ENCODE data around the gene TMSB15C.
"Not testable (repeated sequence)": the region's sequence is repeated elsewhere in the genome, so short reads cannot be mapped to it uniquely, and the experiment has no call there.

TMSB15C gene

DNA sequence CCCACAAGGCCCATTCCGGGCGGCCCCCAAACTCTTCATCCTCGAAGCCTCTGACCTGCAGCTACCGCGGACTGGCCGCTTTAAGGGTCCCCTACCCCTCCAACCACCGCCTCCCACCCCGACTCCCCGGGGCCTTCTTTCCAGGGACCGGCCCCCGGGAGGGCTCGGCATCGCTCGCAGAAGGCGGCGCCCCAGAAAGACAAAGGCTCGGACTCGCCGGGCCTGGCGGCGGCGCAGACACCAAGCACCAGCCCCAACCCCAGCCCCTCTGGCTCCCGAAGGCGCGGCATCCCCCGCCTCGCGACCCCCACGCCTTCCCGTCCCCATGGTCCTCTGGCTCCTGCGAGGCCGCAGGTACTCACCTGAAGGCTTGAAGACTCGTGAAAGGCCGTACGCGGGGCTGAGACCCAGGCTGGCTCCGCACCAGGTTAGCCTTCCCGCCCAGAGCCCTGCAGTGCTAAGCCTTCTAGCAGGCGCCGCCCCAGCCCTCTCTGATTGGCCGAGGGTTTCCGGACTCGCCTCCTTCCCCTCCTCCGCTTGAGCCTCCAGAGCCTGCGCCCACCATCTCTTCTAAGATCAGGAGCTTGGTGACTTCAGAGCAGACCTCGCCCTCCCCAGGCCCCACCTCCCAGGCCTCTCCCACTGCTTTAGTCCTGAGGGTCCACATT, at the start of gene TMSB15C:
TMSB15C (minus strand) TSS at position 459 of the 668 bp plus-strand sequence.
- CTCF ChIA-PET; POLR2A ChIA-PET; H3K4me3 ChIP-seq (ENCODE audit: low read depth, low read length); DNase-seq (ENCODE audit: low read depth, low spot score): not testable (repeated sequence)

DNA sequence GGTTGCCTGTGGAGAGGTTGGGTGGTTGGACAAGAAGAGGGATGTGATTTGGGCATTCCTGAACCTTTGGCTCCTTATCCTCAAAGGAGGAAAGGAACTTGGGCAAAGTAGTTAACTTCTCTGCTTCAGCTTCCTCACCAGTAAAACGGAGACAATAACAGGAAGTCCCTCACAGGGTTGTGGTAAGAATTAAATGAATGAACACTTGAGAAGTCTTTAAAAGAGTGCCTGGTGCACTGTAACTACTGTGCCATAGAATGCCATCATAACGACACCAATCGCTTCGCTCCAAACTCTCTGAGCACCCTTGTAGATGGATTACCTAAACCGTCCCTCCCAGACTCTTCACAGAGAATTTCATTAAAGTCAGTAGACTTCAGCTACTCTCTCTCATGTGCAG, 46.8 kb upstream of the TMSB15C start:
- ChIA-PET CTCF (interaction anchor here (1.2 kb wide), 1 partner anchor 14 kb away, joined by 6 read pairs; no protein-coding TSS in a partner anchor), POLR2A (no interaction called here)
- TF ChIP-seq, protein P1, sequence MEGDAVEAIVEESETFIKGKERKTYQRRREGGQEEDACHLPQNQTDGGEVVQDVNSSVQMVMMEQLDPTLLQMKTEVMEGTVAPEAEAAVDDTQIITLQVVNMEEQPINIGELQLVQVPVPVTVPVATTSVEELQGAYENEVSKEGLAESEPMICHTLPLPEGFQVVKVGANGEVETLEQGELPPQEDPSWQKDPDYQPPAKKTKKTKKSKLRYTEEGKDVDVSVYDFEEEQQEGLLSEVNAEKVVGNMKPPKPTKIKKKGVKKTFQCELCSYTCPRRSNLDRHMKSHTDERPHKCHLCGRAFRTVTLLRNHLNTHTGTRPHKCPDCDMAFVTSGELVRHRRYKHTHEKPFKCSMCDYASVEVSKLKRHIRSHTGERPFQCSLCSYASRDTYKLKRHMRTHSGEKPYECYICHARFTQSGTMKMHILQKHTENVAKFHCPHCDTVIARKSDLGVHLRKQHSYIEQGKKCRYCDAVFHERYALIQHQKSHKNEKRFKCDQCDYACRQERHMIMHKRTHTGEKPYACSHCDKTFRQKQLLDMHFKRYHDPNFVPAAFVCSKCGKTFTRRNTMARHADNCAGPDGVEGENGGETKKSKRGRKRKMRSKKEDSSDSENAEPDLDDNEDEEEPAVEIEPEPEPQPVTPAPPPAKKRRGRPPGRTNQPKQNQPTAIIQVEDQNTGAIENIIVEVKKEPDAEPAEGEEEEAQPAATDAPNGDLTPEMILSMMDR (IDR thresholded peaks at IDR 0.05; ENCODE audit: insufficient read depth, low read length, missing control alignments): no peak
- DNase-seq (ENCODE audit: low read depth, low spot score): no peak
- no peak overlapping the region for H3K4me3 ChIP-seq (ENCODE audit: low read depth, low read length)

DNA sequence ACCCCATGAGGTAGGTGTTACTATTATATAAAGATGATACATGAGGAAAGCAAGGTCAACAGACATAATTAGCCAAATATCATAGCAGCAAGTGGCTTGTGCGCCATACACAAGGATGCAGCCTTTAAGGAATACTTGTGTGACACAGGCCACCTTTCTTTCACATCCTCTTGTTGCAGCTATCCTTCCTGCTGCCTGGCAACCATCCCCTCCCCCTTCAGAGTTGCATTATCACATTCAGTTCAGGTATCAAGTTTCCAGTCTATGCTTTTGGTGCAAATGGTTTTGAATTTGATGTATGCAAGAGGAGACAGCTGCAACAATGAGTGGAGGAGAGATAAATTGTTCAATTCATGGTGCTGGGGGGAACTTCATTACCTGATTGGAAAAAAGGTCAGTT, 42.7 kb upstream of the TMSB15C start:
- POLR2A ChIA-PET: no interaction called here
- no peak for DNase-seq (ENCODE audit: low read depth, low spot score)
- CTCF ChIA-PET: no interaction called here
- TF ChIP-seq, protein P1 (IDR thresholded peaks at IDR 0.05; ENCODE audit: insufficient read depth, low read length, missing control alignments): no peak
- no peak overlapping the region for H3K4me3 ChIP-seq (ENCODE audit: low read depth, low read length)

DNA sequence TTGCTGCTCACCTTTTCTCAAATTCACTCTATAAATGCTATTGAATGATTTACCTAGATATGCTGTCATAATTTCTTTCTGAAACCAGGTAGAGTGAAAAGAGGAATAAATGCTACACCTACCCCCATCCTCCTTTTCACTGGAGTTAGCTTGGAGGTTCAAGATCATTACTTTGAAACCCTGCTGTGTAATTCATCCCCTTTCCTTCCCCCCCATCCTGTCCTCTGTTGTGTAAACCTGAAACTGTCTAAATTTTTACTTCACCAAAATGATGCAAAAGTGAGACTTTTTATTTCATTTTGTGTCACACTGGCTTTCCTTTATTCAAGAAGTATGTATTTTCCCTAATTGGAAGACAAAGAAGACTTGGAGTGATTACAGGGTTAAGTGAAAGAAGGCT, 41.7 kb upstream of the TMSB15C start:
- TF ChIP-seq, protein P1 (IDR thresholded peaks at IDR 0.05; ENCODE audit: insufficient read depth, low read length, missing control alignments): no peak
- DNase-seq (ENCODE audit: low read depth, low spot score): no peak
- CTCF ChIA-PET: no interaction called here
- POLR2A ChIA-PET: no interaction called here
- no peak overlapping the region for H3K4me3 ChIP-seq (ENCODE audit: low read depth, low read length)

DNA sequence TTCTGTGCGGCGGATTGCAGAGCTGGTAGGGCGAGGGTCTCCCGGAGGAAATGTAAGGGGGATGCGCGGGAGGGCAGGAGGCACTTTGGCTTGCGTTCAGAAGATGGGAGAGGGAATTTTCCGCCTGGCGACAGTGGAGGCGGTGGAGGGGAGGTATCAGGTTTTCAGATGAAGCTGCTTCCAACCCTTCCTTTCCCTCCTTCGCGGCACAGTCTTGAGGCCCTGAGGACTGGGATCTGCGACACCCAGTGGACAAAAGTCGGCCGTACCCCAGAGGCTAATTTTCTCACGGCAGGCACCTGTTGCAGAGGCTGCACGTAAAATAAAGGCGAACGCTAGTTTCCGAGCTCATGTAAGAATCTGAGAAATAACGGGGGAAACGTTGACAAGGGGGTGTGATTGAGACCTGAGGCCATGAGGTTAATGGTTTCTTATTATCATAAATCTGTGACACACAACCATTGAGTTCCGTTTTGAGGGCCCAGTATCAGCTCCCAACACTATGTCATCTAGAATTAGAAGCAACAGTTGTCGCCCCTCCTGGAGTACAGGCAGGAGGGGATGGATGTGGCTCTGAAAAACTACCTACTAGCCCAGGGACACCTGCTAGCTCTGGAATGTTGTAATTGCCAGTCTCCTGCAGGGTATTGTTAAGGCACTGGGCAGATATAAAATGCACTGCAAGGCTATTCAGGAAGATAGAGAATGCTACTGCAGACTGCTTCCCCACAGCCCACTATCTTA, 37.4 kb upstream of the TMSB15C start:
- no peak for DNase-seq (ENCODE audit: low read depth, low spot score)
- ChIA-PET POLR2A (interaction anchor here (1.7 kb wide), 1 partner anchor 268 kb away, joined by 6 read pairs; no protein-coding TSS in a partner anchor), CTCF (interaction anchor here (1.0 to 2.9 kb wide), 8 partner anchors 12 to 422 kb away, joined by 3 to 21 read pairs (median 4); no protein-coding TSS in a partner anchor)
- H3K4me3 ChIP-seq (ENCODE audit: low read depth, low read length): peak overlapping the region; percentile 67
- TF ChIP-seq, protein P1 (IDR thresholded peaks at IDR 0.05; ENCODE audit: insufficient read depth, low read length, missing control alignments): peak; percentile 56

DNA sequence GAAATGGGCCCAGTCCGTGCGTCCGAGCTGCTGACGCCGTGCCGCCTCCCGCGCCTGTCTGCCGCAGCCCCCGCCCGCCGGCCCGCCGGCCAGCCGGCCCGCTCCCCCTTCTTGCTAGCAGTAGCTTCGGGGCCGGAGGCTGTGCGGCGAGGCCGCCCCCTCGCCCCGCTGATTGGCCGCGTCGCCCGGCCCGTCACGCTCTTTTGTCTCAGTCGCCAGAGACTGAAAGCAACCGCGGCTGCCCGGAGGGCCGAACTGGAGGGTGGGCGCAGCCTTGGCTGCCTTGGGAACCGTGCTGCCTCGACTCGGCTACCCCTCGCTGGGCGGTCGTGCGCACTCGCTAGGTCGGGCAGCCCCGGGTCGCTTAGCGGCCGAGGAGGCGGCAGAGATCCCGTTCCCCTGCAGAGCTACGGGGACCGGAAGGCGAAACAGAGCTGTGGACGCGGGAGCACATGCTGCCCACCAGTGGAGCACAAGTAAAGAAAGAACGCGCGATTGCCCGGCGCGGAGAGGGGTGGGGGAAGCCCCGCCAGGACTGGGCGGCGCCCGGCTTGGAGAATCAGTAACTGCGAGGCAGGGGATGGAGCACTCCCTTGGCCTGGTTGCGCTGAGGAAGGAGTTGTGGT, 36.4 kb upstream of the TMSB15C start, which contains the start of gene ZCCHC18:
ZCCHC18 (plus strand) TSS at position 198 of the 626 bp plus-strand sequence. CDS start 1,589 bp downstream, outside the sequence.
- H3K4me3 ChIP-seq (ENCODE audit: low read depth, low read length): peak within 1 kb of the TSS; percentile 67
- no peak for DNase-seq (ENCODE audit: low read depth, low spot score)
- TF ChIP-seq, protein P1 (IDR thresholded peaks at IDR 0.05; ENCODE audit: insufficient read depth, low read length, missing control alignments): no peak
- ChIA-PET CTCF (interaction anchor here (1.2 to 2.9 kb wide), 7 partner anchors 13 to 421 kb away, joined by 3 to 21 read pairs (median 5); no protein-coding TSS in a partner anchor), POLR2A (interaction anchor here (0.7 to 1.7 kb wide), 2 partner anchors 24 to 267 kb away, joined by 5 to 6 read pairs; no protein-coding TSS in a partner anchor)

DNA sequence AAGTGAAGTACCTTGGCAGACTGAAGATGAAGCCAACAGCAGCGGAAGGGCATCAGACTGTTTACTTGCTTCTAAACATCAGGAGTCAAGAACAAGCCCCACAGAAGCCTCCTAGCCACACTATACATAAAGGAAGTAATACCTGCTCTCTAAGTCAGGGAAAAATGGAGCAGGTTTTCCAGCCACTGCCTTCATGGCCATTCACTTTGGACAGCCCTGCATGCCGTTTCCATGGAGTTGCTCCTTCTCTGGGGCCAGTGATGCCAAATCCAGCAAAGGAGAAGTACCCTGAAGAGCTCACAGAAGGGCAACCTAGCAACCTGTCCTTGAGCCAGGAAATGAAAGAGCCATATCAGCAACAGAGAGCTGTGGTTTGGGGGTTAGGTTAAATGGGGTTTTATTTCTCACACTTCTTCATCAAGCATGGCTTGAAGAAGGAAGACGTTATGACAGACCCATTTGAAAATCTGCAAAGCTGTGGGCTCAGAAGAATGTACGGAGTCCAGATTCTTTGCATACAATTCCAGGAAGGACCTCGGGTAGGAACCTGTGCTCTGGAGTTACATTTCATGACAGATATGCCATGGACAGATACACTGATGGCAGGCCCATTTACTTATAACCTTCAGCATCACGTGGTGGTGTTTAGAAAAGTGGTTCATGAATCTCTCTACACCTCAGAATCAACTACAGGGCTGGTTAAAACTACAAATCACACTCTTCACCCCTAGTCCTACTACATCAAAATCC, 34.6 kb upstream of the TMSB15C start:
- POLR2A ChIA-PET; H3K4me3 ChIP-seq (ENCODE audit: low read depth, low read length); DNase-seq (ENCODE audit: low read depth, low spot score): not testable (repeated sequence)
- CTCF ChIA-PET: interaction anchor here (1.2 kb wide), 1 partner anchor 25 kb away, joined by 3 read pairs; no protein-coding TSS in a partner anchor

Data from AG04449 (cell line).